OCI-LY1 (cell line): ENCODE results near the gene ELN.

Experiments
- H2AFZ ChIP-seq: fragments of 200-600 bp; sonication (generic), shearing (Covaris generic); 2 replicates; pipeline ENCODE4 v1.6.0; 2014; ENCODE audit warnings: antibody characterized with exemption, mild to moderate bottlenecking, low read length
- H3F3A ChIP-seq: fragments of 200-600 bp; sonication (generic), shearing (Covaris generic); 2 replicates; pipeline ENCODE4 v1.6.0; 2014; ENCODE audit warnings: mild to moderate bottlenecking, antibody characterized with exemption, low read length, moderate library complexity; ENCODE audit not compliant: insufficient read depth
- H3K27ac ChIP-seq: fragments of 200-600 bp; sonication (generic); 2 replicates; pipeline ENCODE4 v1.5.1; 2014; ENCODE audit warnings: low read length, mixed run types, mild to moderate bottlenecking, low read depth; ENCODE audit not compliant: poor library complexity, severe bottlenecking
- H3K27me3 ChIP-seq: fragments of 200-600 bp; sonication (generic); 2 replicates; pipeline ENCODE4 v1.6.0; 2014; ENCODE audit warnings: antibody characterized with exemption, mild to moderate bottlenecking, low read length, moderate library complexity; ENCODE audit not compliant: insufficient read depth
- H3K36me3 ChIP-seq: fragments of 200-600 bp; sonication (generic); 2 replicates; pipeline ENCODE4 v1.6.1; 2014; ENCODE audit warnings: mild to moderate bottlenecking, antibody characterized with exemption, low read length, moderate library complexity, mixed read lengths; ENCODE audit not compliant: insufficient read depth
- H3K4me1 ChIP-seq: fragments of 200-600 bp; sonication (generic); 2 replicates; pipeline ENCODE4 v1.5.1; 2014; ENCODE audit warnings: mild to moderate bottlenecking, low read length, moderate library complexity; ENCODE audit not compliant: insufficient read depth, severe bottlenecking
- H3K4me2 ChIP-seq: fragments of 200-600 bp; sonication (generic), shearing (Covaris generic); 2 replicates; pipeline ENCODE4 v1.6.1; 2014; ENCODE audit warnings: low read length
- H3K4me3 ChIP-seq: fragments of 200-600 bp; sonication (generic); 2 replicates; pipeline ENCODE4 v1.5.1; 2014; ENCODE audit warnings: low read length, low read depth, mild to moderate bottlenecking, mixed read lengths; ENCODE audit not compliant: poor library complexity, severe bottlenecking
- H3K79me2 ChIP-seq: fragments of 200-600 bp; shearing (Covaris generic); 2 replicates; pipeline ENCODE4 v1.6.1; 2016; ENCODE audit warnings: mixed run types, low read length, mixed read lengths; ENCODE audit not compliant: insufficient read depth
- H3K9ac ChIP-seq: fragments of 200-600 bp; sonication (generic), shearing (Covaris generic); 2 replicates; pipeline ENCODE4 v1.6.1; 2014; ENCODE audit warnings: mild to moderate bottlenecking, low read length, mixed read lengths
- H3K9me2 ChIP-seq: fragments of 200-600 bp; sonication (generic), shearing (Covaris generic); 2 replicates; pipeline ENCODE4 v1.6.1; 2014; ENCODE audit warnings: low read depth, mild to moderate bottlenecking, low read length, mixed read lengths
- H3K9me3 ChIP-seq: fragments of 200-600 bp; shearing (Covaris generic); 2 replicates; pipeline ENCODE4 v1.6.1; 2014; ENCODE audit warnings: low read length, mixed read lengths
- H4K20me1 ChIP-seq: fragments of 200-600 bp; sonication (generic), shearing (Covaris generic); 2 replicates; pipeline ENCODE4 v1.6.0; 2016; ENCODE audit warnings: mild to moderate bottlenecking, low read length; ENCODE audit not compliant: insufficient read depth
- EZH2 ChIP-seq: fragments of 200-600 bp; sonication (generic), shearing (Covaris generic); IDR thresholded peaks from 2 replicates; pipeline ENCODE4 v1.8.0; 2017; ENCODE audit warnings: borderline replicate concordance, mixed run types, mild to moderate bottlenecking, antibody characterized with exemption, low read length, moderate library complexity, mixed read lengths
- TF ChIP-seq, protein P1 (sequence below): fragments of 200-600 bp; sonication (generic), shearing (Covaris generic); IDR thresholded peaks from 2 replicates; pipeline ENCODE4 v1.5.1; 2017; ENCODE audit warnings: mild to moderate bottlenecking, antibody characterized with exemption, low read length, moderate library complexity, mixed read lengths

Gene ELN

DNA sequence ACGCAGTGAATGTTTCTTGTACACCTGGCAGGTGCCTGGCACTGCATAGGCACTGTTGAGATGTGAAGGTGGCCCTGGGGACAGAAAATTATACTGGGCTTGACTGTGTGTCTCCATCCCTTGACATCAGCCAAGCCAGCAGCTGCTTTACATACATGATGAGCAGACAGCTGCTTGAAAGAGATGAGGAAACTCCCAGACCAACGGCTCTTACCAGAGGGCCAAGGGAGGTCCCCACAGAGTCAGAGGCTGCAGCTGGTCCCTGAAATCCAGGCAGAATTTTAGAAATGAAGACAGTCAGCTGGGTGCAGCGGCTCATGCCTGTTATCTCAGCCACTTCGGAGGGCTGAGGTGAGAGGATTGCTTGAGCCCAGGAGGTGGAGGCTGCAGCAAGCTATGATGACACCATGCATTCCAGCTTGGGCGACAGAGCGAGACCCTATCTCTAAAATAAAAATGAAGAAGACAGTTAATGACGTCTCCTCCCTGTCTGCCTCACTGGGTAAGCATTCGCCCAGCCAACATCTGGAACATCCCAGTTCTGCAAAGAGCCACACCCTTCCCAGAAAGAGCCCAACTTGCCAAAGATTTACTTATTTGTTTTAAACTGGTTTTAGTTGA, 73.2 kb downstream of the ELN start:
- peaks cover 10% of the 10 kb centered on the region; the same call in 1 of the 2 replicates for H3F3A ChIP-seq
- peaks cover 59% of the 10 kb centered on the region for H3K36me3 ChIP-seq
- no peaks in the 10 kb centered on the region for H3K27me3 ChIP-seq
- peak overlapping the region; percentile 22 for H3K4me2 ChIP-seq
- H4K20me1 ChIP-seq: no peaks in the 10 kb centered on the region
- no peaks in the 10 kb centered on the region for H3K9me3 ChIP-seq
- peak overlapping the region; percentile 8 for H3K4me3 ChIP-seq
- peak overlapping the region; percentile 88 for H3K27ac ChIP-seq
- no peaks in the 10 kb centered on the region for H3K79me2 ChIP-seq
- peaks cover 25% of the 10 kb centered on the region for H3K4me1 ChIP-seq
- H3K9ac ChIP-seq: no peak overlapping the region; the same call in 1 of the 2 replicates
- H2AFZ ChIP-seq: no peak overlapping the region
- H3K9me2 ChIP-seq: no peaks in the 10 kb centered on the region
- TF ChIP-seq, protein P1, sequence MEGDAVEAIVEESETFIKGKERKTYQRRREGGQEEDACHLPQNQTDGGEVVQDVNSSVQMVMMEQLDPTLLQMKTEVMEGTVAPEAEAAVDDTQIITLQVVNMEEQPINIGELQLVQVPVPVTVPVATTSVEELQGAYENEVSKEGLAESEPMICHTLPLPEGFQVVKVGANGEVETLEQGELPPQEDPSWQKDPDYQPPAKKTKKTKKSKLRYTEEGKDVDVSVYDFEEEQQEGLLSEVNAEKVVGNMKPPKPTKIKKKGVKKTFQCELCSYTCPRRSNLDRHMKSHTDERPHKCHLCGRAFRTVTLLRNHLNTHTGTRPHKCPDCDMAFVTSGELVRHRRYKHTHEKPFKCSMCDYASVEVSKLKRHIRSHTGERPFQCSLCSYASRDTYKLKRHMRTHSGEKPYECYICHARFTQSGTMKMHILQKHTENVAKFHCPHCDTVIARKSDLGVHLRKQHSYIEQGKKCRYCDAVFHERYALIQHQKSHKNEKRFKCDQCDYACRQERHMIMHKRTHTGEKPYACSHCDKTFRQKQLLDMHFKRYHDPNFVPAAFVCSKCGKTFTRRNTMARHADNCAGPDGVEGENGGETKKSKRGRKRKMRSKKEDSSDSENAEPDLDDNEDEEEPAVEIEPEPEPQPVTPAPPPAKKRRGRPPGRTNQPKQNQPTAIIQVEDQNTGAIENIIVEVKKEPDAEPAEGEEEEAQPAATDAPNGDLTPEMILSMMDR: no peak
- no peak for TF ChIP-seq EZH2

DNA sequence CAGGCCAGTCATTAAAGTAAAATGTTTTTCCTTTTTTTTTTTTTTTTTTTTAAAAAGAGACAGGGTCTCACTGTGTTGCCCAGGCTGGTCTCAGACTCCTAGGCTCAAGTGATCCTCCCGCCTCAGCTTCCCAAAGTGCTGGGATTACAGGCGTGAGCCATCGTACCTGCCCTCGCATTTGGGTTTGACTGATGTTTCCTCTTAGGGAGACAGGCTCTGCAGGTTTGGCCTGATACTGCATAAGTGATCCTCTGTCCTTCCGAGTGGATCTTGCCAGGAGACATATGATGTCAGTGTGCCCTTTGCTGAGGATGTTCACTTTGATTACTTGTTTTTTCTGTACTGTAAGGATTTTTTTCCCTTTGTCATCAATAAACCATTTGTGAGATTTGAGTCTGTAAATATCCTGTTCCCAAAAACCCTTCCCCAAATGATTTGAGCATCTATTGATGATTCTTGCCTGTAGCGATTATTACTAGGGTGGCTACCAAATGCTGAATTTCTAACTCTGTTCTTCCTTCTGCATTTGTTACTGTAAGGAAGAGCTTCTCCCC, 75.3 kb downstream of the ELN start:
- H3K4me2 ChIP-seq: no peak overlapping the region

DNA sequence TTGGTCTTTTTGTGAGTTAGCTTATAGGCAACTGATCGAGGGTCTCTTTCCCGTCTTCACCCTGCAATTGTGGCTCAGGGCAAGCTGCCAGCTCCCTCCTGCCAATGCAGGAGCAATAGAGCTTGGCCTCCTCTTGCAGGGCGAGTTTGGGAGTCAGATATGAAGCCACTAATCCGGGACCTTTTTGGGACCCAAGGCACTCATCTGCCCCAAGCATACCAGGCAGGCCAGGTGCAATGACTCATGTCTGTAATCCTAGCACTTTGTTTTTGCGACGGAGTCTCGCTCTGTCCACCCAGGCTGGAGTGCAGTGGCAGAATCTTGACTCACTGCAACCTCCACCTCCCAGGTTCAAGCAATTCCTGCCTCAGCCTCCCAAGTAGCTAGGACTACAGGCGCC, 76.7 kb downstream of the ELN start:
- no peak overlapping the region for H3K4me2 ChIP-seq
- H3K4me1 ChIP-seq: peaks cover 25% of the 10 kb centered on the region
- no peak overlapping the region for H3K27ac ChIP-seq
- no peaks in the 10 kb centered on the region for H4K20me1 ChIP-seq
- no peaks in the 10 kb centered on the region for H3K79me2 ChIP-seq
- no peaks in the 10 kb centered on the region for H3K9me3 ChIP-seq
- H3F3A ChIP-seq: peaks cover 8% of the 10 kb centered on the region; the same call in 1 of the 2 replicates
- no peaks in the 10 kb centered on the region for H3K27me3 ChIP-seq
- no peak overlapping the region for H3K9ac ChIP-seq
- H3K9me2 ChIP-seq: no peaks in the 10 kb centered on the region
- no peak overlapping the region for H2AFZ ChIP-seq
- no peak overlapping the region for H3K4me3 ChIP-seq
- H3K36me3 ChIP-seq: peaks cover 59% of the 10 kb centered on the region
- TF ChIP-seq, protein P1: no peak
- TF ChIP-seq EZH2: no peak

More for the DNA sequence above, 75.3 kb downstream of the ELN start:
- Histone ChIP-seq H3K9me3 (no peaks in the 10 kb centered on the region), H3K9ac (no peak overlapping the region), H3K9me2 (no peaks in the 10 kb centered on the region), H3K79me2 (no peaks in the 10 kb centered on the region), H3K27me3 (no peaks in the 10 kb centered on the region), H4K20me1 (no peaks in the 10 kb centered on the region), H3F3A (peaks cover 10% of the 10 kb centered on the region; the same call in 1 of the 2 replicates), H2AFZ (no peak overlapping the region), H3K4me3 (no peak overlapping the region), H3K4me1 (peaks cover 25% of the 10 kb centered on the region), H3K36me3 (peaks cover 58% of the 10 kb centered on the region), H3K27ac (no peak overlapping the region)
- TF ChIP-seq, protein P1: no peak
- TF ChIP-seq EZH2: no peak
